NCI-H187 (cell line): Measurements from ENCODE around the gene RBM44.

Source experiments
- DNase-seq, 2 experiments: peaks; one replicate each; lab custom pipeline; 2025; lab: John Stamatoyannopoulos, UW

RBM44 gene

GRCh38 chr2:237870754-237871651, 72.4 kb downstream of the RBM44 start:
- DNase-seq, result no peak

GRCh38 chr2:237872178-237872887, 73.8 kb downstream of the RBM44 start:
- no peak for DNase-seq

GRCh38 chr2:237873421-237873831, 74.8 kb downstream of the RBM44 start:
- DNase-seq, result no peak

GRCh38 chr2:237873897-237874551, 75.4 kb downstream of the RBM44 start:
- DNase-seq, result no peak

GRCh38 chr2:237874585-237875161, 76.1 kb downstream of the RBM44 start:
- no peak for DNase-seq

GRCh38 chr2:237875256-237876060, 76.9 kb downstream of the RBM44 start:
- DNase-seq, result no peak

- no peak for DNase-seq
Observed at GRCh38 chr2:237876061-237876526, 77.5 kb downstream of the RBM44 start.

GRCh38 chr2:237876532-237876931, 78.0 kb downstream of the RBM44 start:
- DNase-seq, result no peak

- DNase-seq, result no peak
Observed at GRCh38 chr2:237876951-237877491, 78.4 kb downstream of the RBM44 start.

GRCh38 chr2:237877576-237878307, 79.2 kb downstream of the RBM44 start:
- DNase-seq, result no peak

- DNase-seq, result no peak
Observed at GRCh38 chr2:237878321-237879057, 79.9 kb downstream of the RBM44 start.

GRCh38 chr2:237879058-237879430, 80.5 kb downstream of the RBM44 start:
- DNase-seq, result no peak

- DNase-seq, result no peak
Observed at GRCh38 chr2:237879991-237880560, 81.5 kb downstream of the RBM44 start.

GRCh38 chr2:237882510-237883481, 84.2 kb downstream of the RBM44 start:
- DNase-seq, result no peak

GRCh38 chr2:237883951-237884446, 85.4 kb downstream of the RBM44 start:
- no peak for DNase-seq

- no peak for DNase-seq
Observed at GRCh38 chr2:237884681-237885080, 86.1 kb downstream of the RBM44 start.

- DNase-seq, result no peak
Observed at GRCh38 chr2:237885111-237885930, 86.7 kb downstream of the RBM44 start.
